Keratinocyte (primary cell): ENCODE results near the gene GOLGA8J. TPM values are rescaled to one million over a fixed set of nuclear protein-coding genes. Genes with fewer than 3 reads are reported as not detected.

ENCODE experiments used
- DNase-seq: peaks from one replicate; pipeline ENCODE4 v3.0.0-alpha.2; 2011; ENCODE audit warnings: low read depth, missing footprints, low spot score
- FAIRE-seq: peaks from 2 replicates; lab custom pipeline; 2011; peaks lifted over from hg19 to GRCh38; lab: Jason Lieb, UNC
- H2AFZ ChIP-seq: 2 replicates; pipeline ENCODE4 v1.6.0; 2012; ENCODE audit warnings: low read length, control low read depth, inconsistent platforms; ENCODE audit not compliant: control insufficient read depth
- H3K27ac ChIP-seq: 2 replicates; pipeline ENCODE4 v1.5.1; 2011; ENCODE audit warnings: low read length; ENCODE audit not compliant: control insufficient read depth, insufficient read depth
- H3K27me3 ChIP-seq: 3 replicates; pipeline ENCODE4 v1.6.0; 2011; ENCODE audit warnings: low read length; ENCODE audit not compliant: control insufficient read depth, insufficient read depth; ENCODE audit errors: extremely low read depth
- H3K36me3 ChIP-seq, 2 experiments: 2 replicates in 1 of 2; 3 replicates in 1 of 2; pipeline ENCODE4 v1.5.1; 2011; ENCODE audit warnings: low read length in 2 of 2, mild to moderate bottlenecking in 1 of 2; ENCODE audit not compliant: control insufficient read depth in 2 of 2, insufficient read depth in 2 of 2; ENCODE audit errors: extremely low read depth in 1 of 2
- H3K4me1 ChIP-seq: 3 replicates; pipeline ENCODE4 v1.5.1; 2011; ENCODE audit warnings: low read length; ENCODE audit not compliant: control insufficient read depth, insufficient read depth; ENCODE audit errors: extremely low read depth
- H3K4me2 ChIP-seq: 3 replicates; pipeline ENCODE4 v1.6.0; 2011; ENCODE audit warnings: low read depth, low read length; ENCODE audit not compliant: control insufficient read depth, insufficient read depth; ENCODE audit errors: extremely low read depth
- H3K4me3 ChIP-seq, 3 experiments: fragments of 200-600 bp in 1 of 3; sonication (generic) in 1 of 3; 2 replicates in 2 of 3; 3 replicates in 1 of 3; pipeline ENCODE4 v1.5.1; 2011 to 2016; ENCODE audit warnings: low read length in 3 of 3, mild to moderate bottlenecking in 3 of 3, control low read depth in 2 of 3, inconsistent platforms in 1 of 3, low read depth in 1 of 3, mixed read lengths in 1 of 3, mixed run types in 1 of 3, moderate library complexity in 1 of 3; ENCODE audit not compliant: control insufficient read depth in 2 of 3, insufficient read depth in 2 of 3; ENCODE audit errors: extremely low read depth in 1 of 3
- H3K79me2 ChIP-seq: 2 replicates; pipeline ENCODE4 v1.6.0; 2012; ENCODE audit warnings: low read length; ENCODE audit not compliant: control insufficient read depth, insufficient read depth
- H3K9ac ChIP-seq: 3 replicates; pipeline ENCODE4 v1.6.0; 2011; ENCODE audit warnings: low read length; ENCODE audit not compliant: control insufficient read depth, insufficient read depth; ENCODE audit errors: extremely low read depth
- H3K9me1 ChIP-seq: 3 replicates; pipeline ENCODE4 v1.6.0; 2011; ENCODE audit warnings: low read length; ENCODE audit not compliant: control insufficient read depth, insufficient read depth; ENCODE audit errors: extremely low read depth
- H3K9me3 ChIP-seq: 2 replicates; pipeline ENCODE4 v1.5.1; 2012; ENCODE audit warnings: low read depth, low read length; ENCODE audit not compliant: control insufficient read depth
- H4K20me1 ChIP-seq: 3 replicates; pipeline ENCODE4 v1.6.0; 2011; ENCODE audit warnings: low read length; ENCODE audit not compliant: control insufficient read depth, insufficient read depth; ENCODE audit errors: extremely low read depth
- EZH2 ChIP-seq: IDR thresholded peaks from one replicate; pipeline ENCODE4 v1.6.1; 2012; ENCODE audit warnings: inconsistent platforms, mild to moderate bottlenecking, low read length, moderate library complexity
- dilution Hi-C: fragments of 300-500 bp; cut with MboI; formaldehyde crosslinking; loops from one replicate; pipeline ENCODE4 v1.7.0; 2020; ENCODE audit warnings: low sequenced_read_pairs; ENCODE audit not compliant: extremely low pct_ligation_motif_present
- polyA plus RNA-seq, 5 experiments: library from polyadenylated mRNA; depleted of rRNA in 3 of 5; stranded (reverse) in 3 of 5; stranded (forward) in 1 of 5; unstranded in 1 of 5; fragments of >200 nt; gene quantifications; 1 replicate in 1 of 5; 2 replicates in 3 of 5; 3 replicates in 1 of 5; pipeline versions ENCODE4 v1.2.1 to v1.2.3, GENCODE V29; 2011 to 2012; ENCODE audit warnings: missing spikeins in 2 of 5, low read depth in 1 of 5, low replicate concordance in 1 of 5
- TF ChIP-seq, protein P1 (sequence below), 3 experiments: IDR thresholded peaks in 1 of 3; conservative IDR thresholded peaks in 1 of 3; optimal IDR thresholded peaks in 1 of 3; 2 replicates in 2 of 3; 3 replicates in 1 of 3; pipeline versions ENCODE3 to v1.5.1; 2011; ENCODE audit warnings: low read length in 3 of 3, mild to moderate bottlenecking in 3 of 3, moderate library complexity in 2 of 3, control low read depth in 1 of 3, inconsistent platforms in 1 of 3; ENCODE audit not compliant: insufficient read depth in 2 of 3; ENCODE audit errors: extremely low read depth in 1 of 3

GOLGA8J gene
- polyA plus RNA-seq, 1 donor (not counting 4 experiments of a cell fraction or from before 2014, with no cell fraction given), result not detected

DNA sequence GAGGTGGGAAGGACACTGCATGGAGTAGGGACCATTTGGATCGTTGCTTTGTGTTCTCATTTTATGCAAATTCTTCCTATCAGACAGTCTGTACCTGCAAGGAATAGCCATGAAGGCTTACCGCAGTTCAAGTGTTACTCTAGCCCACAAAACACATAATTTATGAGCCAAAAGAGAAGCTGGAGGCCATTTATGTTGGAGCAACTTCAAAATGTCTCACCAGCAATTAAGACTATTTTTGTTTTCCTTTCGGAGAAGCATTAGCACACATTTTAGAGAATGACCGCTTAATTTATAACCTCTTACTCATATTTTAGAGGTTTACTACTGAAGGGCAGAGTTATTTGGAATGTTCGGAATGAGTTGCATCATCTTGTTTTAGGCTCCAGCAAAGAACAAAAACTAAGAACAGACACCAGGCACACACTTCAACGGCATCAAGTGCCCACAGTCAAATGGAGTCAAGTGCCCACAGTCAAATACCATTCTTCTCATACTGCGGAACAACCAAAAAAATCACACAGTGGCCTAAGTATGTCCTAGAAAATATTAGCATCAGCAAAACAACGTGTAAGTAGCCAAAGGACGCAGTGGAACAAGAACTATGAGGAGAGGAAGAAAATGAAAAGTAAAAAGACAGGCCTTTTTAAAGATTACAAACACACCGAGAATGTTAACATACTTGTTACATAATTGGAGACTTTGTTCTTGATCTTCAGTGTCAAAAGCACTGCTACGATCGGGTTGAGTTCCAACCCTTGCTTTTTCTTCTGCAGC, 17.5 kb upstream of the GOLGA8J start:
- no peak overlapping the region for H3K27ac ChIP-seq
- no peaks in the 10 kb centered on the region for H3K79me2 ChIP-seq
- H3K9me3 ChIP-seq, result no peaks in the 10 kb centered on the region
- no peak overlapping the region for H3K4me3 ChIP-seq
- H2AFZ ChIP-seq, result no peak overlapping the region
- no peak overlapping the region for H3K9ac ChIP-seq
- peak overlapping the region; percentile 54 for H3K4me2 ChIP-seq
- H3K4me1 ChIP-seq, result peaks cover 9% of the 10 kb centered on the region
- no peaks in the 10 kb centered on the region for H3K9me1 ChIP-seq
- TF ChIP-seq, protein P1, sequence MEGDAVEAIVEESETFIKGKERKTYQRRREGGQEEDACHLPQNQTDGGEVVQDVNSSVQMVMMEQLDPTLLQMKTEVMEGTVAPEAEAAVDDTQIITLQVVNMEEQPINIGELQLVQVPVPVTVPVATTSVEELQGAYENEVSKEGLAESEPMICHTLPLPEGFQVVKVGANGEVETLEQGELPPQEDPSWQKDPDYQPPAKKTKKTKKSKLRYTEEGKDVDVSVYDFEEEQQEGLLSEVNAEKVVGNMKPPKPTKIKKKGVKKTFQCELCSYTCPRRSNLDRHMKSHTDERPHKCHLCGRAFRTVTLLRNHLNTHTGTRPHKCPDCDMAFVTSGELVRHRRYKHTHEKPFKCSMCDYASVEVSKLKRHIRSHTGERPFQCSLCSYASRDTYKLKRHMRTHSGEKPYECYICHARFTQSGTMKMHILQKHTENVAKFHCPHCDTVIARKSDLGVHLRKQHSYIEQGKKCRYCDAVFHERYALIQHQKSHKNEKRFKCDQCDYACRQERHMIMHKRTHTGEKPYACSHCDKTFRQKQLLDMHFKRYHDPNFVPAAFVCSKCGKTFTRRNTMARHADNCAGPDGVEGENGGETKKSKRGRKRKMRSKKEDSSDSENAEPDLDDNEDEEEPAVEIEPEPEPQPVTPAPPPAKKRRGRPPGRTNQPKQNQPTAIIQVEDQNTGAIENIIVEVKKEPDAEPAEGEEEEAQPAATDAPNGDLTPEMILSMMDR (optimal IDR thresholded peaks at IDR 0.05 in 1 of 3, IDR thresholded peaks at IDR 0.05 in 1 of 3, conservative IDR thresholded peaks at IDR 0.05 in 1 of 3; ENCODE audit: extremely low read depth in 1 of 3, insufficient read depth in 2 of 3, low read length in 3 of 3), result no peak
- TF ChIP-seq EZH2, result no peak
- dilution Hi-C loops, result no loop called here
- H3K36me3 ChIP-seq, result no peaks in the 10 kb centered on the region
- DNase-seq, result peak; percentile 26
- peak; percentile 79 for FAIRE-seq
- H3K27me3 ChIP-seq, result peaks cover 9% of the 10 kb centered on the region
- H4K20me1 ChIP-seq, result no peaks in the 10 kb centered on the region

DNA sequence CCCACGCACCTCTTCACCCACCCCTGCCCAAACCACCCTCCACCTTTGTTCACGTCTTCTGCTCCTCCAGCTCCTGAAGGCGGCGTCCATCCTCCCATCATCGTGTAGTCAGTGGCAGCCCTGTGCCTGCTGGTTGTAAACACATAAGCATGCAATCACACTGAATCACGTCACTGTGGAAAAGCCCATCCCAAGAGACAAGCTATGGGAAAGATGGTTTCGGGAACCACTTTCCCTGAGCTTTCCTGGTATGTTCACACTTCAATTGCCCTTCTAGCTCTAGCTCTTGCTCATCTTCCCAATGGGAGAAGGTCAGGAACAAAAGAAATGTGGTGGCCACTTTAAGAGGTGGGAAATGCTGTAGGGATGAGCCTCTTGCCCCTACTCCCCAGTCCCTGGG, 14.4 kb upstream of the GOLGA8J start:
- FAIRE-seq, result no peak

More for the DNA sequence above, 14.4 kb upstream of the GOLGA8J start:
- no peak for TF ChIP-seq EZH2
- TF ChIP-seq, protein P1 (optimal IDR thresholded peaks at IDR 0.05 in 1 of 3, IDR thresholded peaks at IDR 0.05 in 1 of 3, conservative IDR thresholded peaks at IDR 0.05 in 1 of 3; ENCODE audit: extremely low read depth in 1 of 3, insufficient read depth in 2 of 3, low read length in 3 of 3), result no peak
- Histone ChIP-seq H3K4me1 (peaks cover 9% of the 10 kb centered on the region), H2AFZ (no peak overlapping the region), H4K20me1 (no peaks in the 10 kb centered on the region), H3K9me1 (no peaks in the 10 kb centered on the region), H3K27me3 (peaks cover 5% of the 10 kb centered on the region), H3K9ac (no peak overlapping the region), H3K4me2 (no peak overlapping the region), H3K9me3 (no peaks in the 10 kb centered on the region), H3K27ac (no peak overlapping the region), H3K4me3 (no peak overlapping the region), H3K79me2 (no peaks in the 10 kb centered on the region), H3K36me3 (no peaks in the 10 kb centered on the region)
- dilution Hi-C loops, result no loop called here
- no peak for DNase-seq
